Measurements from ENCODE around the gene MDK. TPM values are rescaled to one million over a fixed set of nuclear protein-coding genes. Genes with fewer than 3 reads are reported as not detected.
"Not testable (repeated sequence)": the region's sequence is repeated elsewhere in the genome, so short reads cannot be mapped to it uniquely, and the experiment has no call there.

MDK gene
- total and polyA plus RNA-seq, 4 donors: 2.3 to 41.8 (median 13.5) TPM

DNA sequence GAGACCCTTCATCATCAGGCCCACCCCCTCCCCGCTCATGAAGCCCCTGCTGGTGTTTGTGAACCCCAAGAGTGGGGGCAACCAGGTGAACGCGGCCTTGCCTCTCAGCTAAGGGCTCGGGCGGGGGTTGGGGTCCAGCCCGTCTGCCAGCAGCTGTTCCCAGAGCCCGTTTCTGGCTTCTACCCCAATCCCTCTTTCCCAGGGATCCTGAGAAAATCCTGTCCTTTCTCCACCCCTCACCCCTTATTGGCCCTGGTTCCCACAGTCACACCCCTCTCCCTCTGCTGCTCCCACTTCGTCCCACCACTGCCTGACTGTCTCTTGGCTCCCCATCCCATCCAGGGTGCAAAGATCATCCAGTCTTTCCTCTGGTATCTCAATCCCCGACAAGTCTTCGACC is 9.4 kb upstream of the MDK start:
- peaks cover 7 to 51% (median 17%) of the 10 kb centered on the region in 4 donors for H3K36me3 ChIP-seq (ENCODE audit: control insufficient read depth in 4 of 4, insufficient read depth in 3 of 4, low read depth in 1 of 4, low read length in 3 of 4)
- WGBS: 82% methylated on average over 10 of the region's 10 CpGs
- no peak for DNase-seq (ENCODE audit: low spot score)

DNA sequence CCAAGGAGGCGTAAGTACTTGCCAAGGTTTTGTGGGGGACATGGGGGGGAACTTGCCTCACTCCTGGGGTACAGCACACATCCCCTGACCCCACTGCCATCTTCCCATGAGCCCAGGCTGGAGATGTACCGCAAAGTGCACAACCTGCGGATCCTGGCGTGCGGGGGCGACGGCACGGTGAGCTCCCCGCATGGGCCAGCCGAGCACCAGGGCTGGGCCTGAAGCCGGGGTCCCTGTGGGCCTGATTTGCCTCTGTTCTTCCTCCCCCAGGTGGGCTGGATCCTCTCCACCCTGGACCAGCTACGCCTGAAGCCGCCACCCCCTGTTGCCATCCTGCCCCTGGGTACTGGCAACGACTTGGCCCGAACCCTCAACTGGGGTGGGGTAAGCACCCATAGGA is 9.0 kb upstream of the MDK start:
- not testable (repeated sequence) for DNase-seq (ENCODE audit: low spot score); H3K4me1 ChIP-seq (ENCODE audit: control insufficient read depth in 4 of 4, insufficient read depth in 4 of 4, low read length in 3 of 4); H3K9me3 ChIP-seq (ENCODE audit: control insufficient read depth in 4 of 4, low read length in 3 of 4); H3K27ac ChIP-seq (ENCODE audit: low read depth in 1 of 2, low read length in 2 of 2); H3K27me3 ChIP-seq (ENCODE audit: control insufficient read depth in 4 of 4, insufficient read depth in 4 of 4, low read length in 3 of 4); H3K4me3 ChIP-seq (ENCODE audit: low read depth in 1 of 3, low read length in 3 of 3); H3K9ac ChIP-seq (ENCODE audit: low read depth in 1 of 2, low read length in 2 of 2)
- H3K36me3 ChIP-seq (ENCODE audit: control insufficient read depth in 4 of 4, insufficient read depth in 3 of 4, low read depth in 1 of 4, low read length in 3 of 4): peaks cover 7 to 55% (median 17%) of the 10 kb centered on the region in 4 donors
- 97% methylated on average over 15 of the region's 15 CpGs for WGBS

More for the DNA sequence above, 9.4 kb upstream of the MDK start:
- no peaks in the 10 kb centered on the region for H3K27me3 ChIP-seq (ENCODE audit: control insufficient read depth in 4 of 4, insufficient read depth in 4 of 4, low read length in 3 of 4)
- H3K27ac ChIP-seq (ENCODE audit: low read depth in 1 of 2, low read length in 2 of 2): no peak overlapping the region
- H3K4me1 ChIP-seq (ENCODE audit: control insufficient read depth in 4 of 4, insufficient read depth in 4 of 4, low read length in 3 of 4): peaks cover 0 to 4% (median 0%) of the 10 kb centered on the region in 4 donors
- no peak overlapping the region for H3K9ac ChIP-seq (ENCODE audit: low read depth in 1 of 2, low read length in 2 of 2)
- H3K9me3 ChIP-seq (ENCODE audit: control insufficient read depth in 4 of 4, low read length in 3 of 4): no peaks in the 10 kb centered on the region
- TF ChIP-seq EGR1 (IDR thresholded peaks at IDR 0.05; ENCODE audit: low read depth in 2 of 2) (no peak), FOXA1 (IDR thresholded peaks at IDR 0.05) (no peak)
- TF ChIP-seq, protein P1, sequence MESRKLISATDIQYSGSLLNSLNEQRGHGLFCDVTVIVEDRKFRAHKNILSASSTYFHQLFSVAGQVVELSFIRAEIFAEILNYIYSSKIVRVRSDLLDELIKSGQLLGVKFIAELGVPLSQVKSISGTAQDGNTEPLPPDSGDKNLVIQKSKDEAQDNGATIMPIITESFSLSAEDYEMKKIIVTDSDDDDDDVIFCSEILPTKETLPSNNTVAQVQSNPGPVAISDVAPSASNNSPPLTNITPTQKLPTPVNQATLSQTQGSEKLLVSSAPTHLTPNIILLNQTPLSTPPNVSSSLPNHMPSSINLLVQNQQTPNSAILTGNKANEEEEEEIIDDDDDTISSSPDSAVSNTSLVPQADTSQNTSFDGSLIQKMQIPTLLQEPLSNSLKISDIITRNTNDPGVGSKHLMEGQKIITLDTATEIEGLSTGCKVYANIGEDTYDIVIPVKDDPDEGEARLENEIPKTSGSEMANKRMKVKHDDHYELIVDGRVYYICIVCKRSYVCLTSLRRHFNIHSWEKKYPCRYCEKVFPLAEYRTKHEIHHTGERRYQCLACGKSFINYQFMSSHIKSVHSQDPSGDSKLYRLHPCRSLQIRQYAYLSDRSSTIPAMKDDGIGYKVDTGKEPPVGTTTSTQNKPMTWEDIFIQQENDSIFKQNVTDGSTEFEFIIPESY (IDR thresholded peaks at IDR 0.05): no peak
- no peak overlapping the region for H3K4me3 ChIP-seq (ENCODE audit: low read depth in 1 of 3, low read length in 3 of 3)

DNA sequence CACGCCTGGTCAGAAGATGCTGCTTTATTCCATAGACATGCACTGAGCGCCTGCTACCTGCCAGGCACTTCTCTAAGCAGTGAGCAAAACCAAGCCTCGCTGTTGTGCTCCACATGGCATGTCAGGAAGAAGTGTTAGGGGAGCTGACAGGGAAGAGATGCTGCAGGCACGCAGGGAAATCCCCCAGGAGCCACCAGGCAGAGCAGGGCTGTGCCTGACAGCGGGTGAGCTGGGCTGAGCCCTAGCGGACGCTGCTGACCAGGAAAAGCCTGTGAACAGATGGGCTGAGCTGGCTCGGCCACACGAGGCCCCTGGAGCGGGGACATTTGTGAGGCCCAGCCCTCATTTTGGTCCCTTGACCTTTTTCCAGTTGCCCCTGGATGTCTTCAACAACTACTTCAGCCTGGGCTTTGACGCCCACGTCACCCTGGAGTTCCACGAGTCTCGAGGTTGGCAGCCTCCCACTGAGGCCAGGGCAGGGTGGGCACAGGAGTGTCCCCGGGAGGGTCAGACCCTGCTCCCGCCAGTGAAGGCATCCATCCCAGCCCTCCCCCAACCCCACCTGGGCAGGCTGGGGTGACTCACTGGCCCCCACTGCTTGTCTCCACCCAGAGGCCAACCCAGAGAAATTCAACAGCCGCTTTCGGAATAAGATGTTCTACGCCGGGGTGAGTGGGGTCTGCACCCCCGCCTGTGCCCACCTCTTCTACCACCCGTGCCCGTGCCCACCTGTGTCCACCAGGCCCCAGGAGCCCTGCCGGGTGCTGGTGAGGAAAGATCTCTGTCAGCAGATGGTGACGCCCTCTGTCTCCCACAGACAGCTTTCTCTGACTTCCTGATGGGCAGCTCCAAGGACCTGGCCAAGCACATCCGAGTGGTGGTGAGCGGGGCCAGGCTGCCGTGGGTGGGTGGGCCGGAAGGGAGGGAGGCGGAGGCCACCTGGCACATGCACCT is 7.4 kb upstream of the MDK start:
- Histone ChIP-seq H3K36me3 (ENCODE audit: control insufficient read depth in 4 of 4, insufficient read depth in 3 of 4, low read depth in 1 of 4, low read length in 3 of 4) (peaks cover 7 to 57% (median 17%) of the 10 kb centered on the region in 4 donors), H3K9me3 (ENCODE audit: control insufficient read depth in 4 of 4, low read length in 3 of 4) (no peaks in the 10 kb centered on the region), H3K27me3 (ENCODE audit: control insufficient read depth in 4 of 4, insufficient read depth in 4 of 4, low read length in 3 of 4) (no peaks in the 10 kb centered on the region), H3K27ac (ENCODE audit: low read depth in 1 of 2, low read length in 2 of 2) (no peak overlapping the region), H3K4me1 (ENCODE audit: control insufficient read depth in 4 of 4, insufficient read depth in 4 of 4, low read length in 3 of 4) (no peaks in the 10 kb centered on the region), H3K9ac (ENCODE audit: low read depth in 1 of 2, low read length in 2 of 2) (no peak overlapping the region), H3K4me3 (ENCODE audit: low read depth in 1 of 3, low read length in 3 of 3) (no peak overlapping the region)
- no peak for DNase-seq (ENCODE audit: low spot score)
- 95% methylated on average over 30 of the region's 30 CpGs for WGBS
- no peak for TF ChIP-seq SP1 (IDR thresholded peaks at IDR 0.05)
- TF ChIP-seq, protein P2, sequence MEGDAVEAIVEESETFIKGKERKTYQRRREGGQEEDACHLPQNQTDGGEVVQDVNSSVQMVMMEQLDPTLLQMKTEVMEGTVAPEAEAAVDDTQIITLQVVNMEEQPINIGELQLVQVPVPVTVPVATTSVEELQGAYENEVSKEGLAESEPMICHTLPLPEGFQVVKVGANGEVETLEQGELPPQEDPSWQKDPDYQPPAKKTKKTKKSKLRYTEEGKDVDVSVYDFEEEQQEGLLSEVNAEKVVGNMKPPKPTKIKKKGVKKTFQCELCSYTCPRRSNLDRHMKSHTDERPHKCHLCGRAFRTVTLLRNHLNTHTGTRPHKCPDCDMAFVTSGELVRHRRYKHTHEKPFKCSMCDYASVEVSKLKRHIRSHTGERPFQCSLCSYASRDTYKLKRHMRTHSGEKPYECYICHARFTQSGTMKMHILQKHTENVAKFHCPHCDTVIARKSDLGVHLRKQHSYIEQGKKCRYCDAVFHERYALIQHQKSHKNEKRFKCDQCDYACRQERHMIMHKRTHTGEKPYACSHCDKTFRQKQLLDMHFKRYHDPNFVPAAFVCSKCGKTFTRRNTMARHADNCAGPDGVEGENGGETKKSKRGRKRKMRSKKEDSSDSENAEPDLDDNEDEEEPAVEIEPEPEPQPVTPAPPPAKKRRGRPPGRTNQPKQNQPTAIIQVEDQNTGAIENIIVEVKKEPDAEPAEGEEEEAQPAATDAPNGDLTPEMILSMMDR (IDR thresholded peaks at IDR 0.05; ENCODE audit: low read depth, low read length, missing input control): no peak
- no peak for TF ChIP-seq GABPA (IDR thresholded peaks at IDR 0.05 in 1 of 2, conservative IDR thresholded peaks at IDR 0.05 in 1 of 2)
- no peak for TF ChIP-seq TAF1 (conservative IDR thresholded peaks at IDR 0.05)
- no peak for TF ChIP-seq RXRA (IDR thresholded peaks at IDR 0.05)
- TF ChIP-seq FOXA1 (IDR thresholded peaks at IDR 0.05): no peak
- no peak for TF ChIP-seq FOXA2 (IDR thresholded peaks at IDR 0.05)
- TF ChIP-seq HNF4G (IDR thresholded peaks at IDR 0.05): no peak
- TF ChIP-seq JUND (IDR thresholded peaks at IDR 0.05): no peak
- TF ChIP-seq HNF4A (conservative IDR thresholded peaks at IDR 0.05): no peak
- TF ChIP-seq YY1 (IDR thresholded peaks at IDR 0.05): no peak
- no peak for TF ChIP-seq NR2F2 (IDR thresholded peaks at IDR 0.05)
- TF ChIP-seq, protein P1 (IDR thresholded peaks at IDR 0.05): no peak
- no peak for TF ChIP-seq RAD21 (IDR thresholded peaks at IDR 0.05)
- TF ChIP-seq, protein P3, sequence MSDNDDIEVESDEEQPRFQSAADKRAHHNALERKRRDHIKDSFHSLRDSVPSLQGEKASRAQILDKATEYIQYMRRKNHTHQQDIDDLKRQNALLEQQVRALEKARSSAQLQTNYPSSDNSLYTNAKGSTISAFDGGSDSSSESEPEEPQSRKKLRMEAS (IDR thresholded peaks at IDR 0.05): no peak
- TF ChIP-seq, protein P4, sequence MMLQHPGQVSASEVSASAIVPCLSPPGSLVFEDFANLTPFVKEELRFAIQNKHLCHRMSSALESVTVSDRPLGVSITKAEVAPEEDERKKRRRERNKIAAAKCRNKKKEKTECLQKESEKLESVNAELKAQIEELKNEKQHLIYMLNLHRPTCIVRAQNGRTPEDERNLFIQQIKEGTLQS (IDR thresholded peaks at IDR 0.05): no peak
